H9 (cell line): ENCODE measurements around the gene USP12. TPM values are rescaled to one million over a fixed set of nuclear protein-coding genes. Genes with fewer than 3 reads are reported as not detected.

Experiments
- DNase-seq: peaks from one replicate; pipeline ENCODE4 v3.0.0-alpha.2; 2017
- H2AFZ ChIP-seq: one replicate; pipeline ENCODE4 v1.6.1; 2013; ENCODE audit warnings: mild to moderate bottlenecking, low read length, control low read depth, moderate library complexity
- H2AK5ac ChIP-seq: 2 replicates; pipeline ENCODE4 v1.6.1; 2013; ENCODE audit warnings: low read length, control low read depth, mixed read lengths; ENCODE audit not compliant: insufficient read length
- H2BK120ac ChIP-seq: one replicate; pipeline ENCODE4 v1.6.1; 2013; ENCODE audit warnings: low read depth, mild to moderate bottlenecking, low read length, control low read depth, inconsistent platforms; ENCODE audit not compliant: poor library complexity, severe bottlenecking
- H2BK12ac ChIP-seq: 2 replicates; pipeline ENCODE4 v1.6.1; 2013; ENCODE audit warnings: low read length, control low read depth, mixed read lengths, low read depth; ENCODE audit not compliant: insufficient read length
- H2BK15ac ChIP-seq: 2 replicates; pipeline ENCODE4 v1.6.1; 2013; ENCODE audit warnings: low read depth, low read length, control low read depth
- H2BK20ac ChIP-seq: one replicate; pipeline ENCODE4 v1.6.1; 2013; ENCODE audit warnings: low read depth, mild to moderate bottlenecking, low read length, control low read depth, inconsistent platforms; ENCODE audit not compliant: poor library complexity, severe bottlenecking
- H2BK5ac ChIP-seq: 2 replicates; pipeline ENCODE4 v1.6.1; 2013; ENCODE audit warnings: low read length, control low read depth, mixed read lengths; ENCODE audit not compliant: insufficient read length
- H3K14ac ChIP-seq: 2 replicates; pipeline ENCODE4 v1.6.1; 2013; ENCODE audit warnings: low read length, control low read depth; ENCODE audit not compliant: insufficient read depth
- H3K18ac ChIP-seq: 2 replicates; pipeline ENCODE4 v1.6.1; 2013; ENCODE audit warnings: low read depth, mild to moderate bottlenecking, mixed read lengths, low read length, control low read depth; ENCODE audit not compliant: insufficient read length
- H3K23ac ChIP-seq: 2 replicates; pipeline ENCODE4 v1.6.1; 2013; ENCODE audit warnings: low read length, control low read depth, mixed read lengths, low read depth; ENCODE audit not compliant: insufficient read length
- H3K23me2 ChIP-seq: 2 replicates; pipeline ENCODE4 v1.6.1; 2013; ENCODE audit warnings: low read depth, mild to moderate bottlenecking, mixed read lengths, low read length, control low read depth; ENCODE audit not compliant: insufficient read length, poor library complexity, severe bottlenecking
- H3K27ac ChIP-seq: 2 replicates; pipeline ENCODE4 v1.5.1; 2013; ENCODE audit warnings: low read length, control low read depth, mixed read lengths, low read depth; ENCODE audit not compliant: insufficient read length
- H3K27me3 ChIP-seq: 2 replicates; pipeline ENCODE4 v1.6.1; 2013; ENCODE audit warnings: low read length, control low read depth, inconsistent platforms; ENCODE audit not compliant: insufficient read depth
- H3K4ac ChIP-seq: 2 replicates; pipeline ENCODE4 v1.6.1; 2013; ENCODE audit warnings: low read depth, mild to moderate bottlenecking, control low read depth, inconsistent platforms, low read length, moderate library complexity
- H3K4me1 ChIP-seq: 2 replicates; pipeline ENCODE4 v1.6.1; 2013; ENCODE audit warnings: low read length, control low read depth, inconsistent platforms; ENCODE audit not compliant: insufficient read depth
- H3K4me2 ChIP-seq: 2 replicates; pipeline ENCODE4 v1.6.1; 2013; ENCODE audit warnings: low read length, control low read depth, mixed read lengths; ENCODE audit not compliant: insufficient read length, insufficient read depth
- H3K56ac ChIP-seq: 2 replicates; pipeline ENCODE4 v1.6.1; 2013; ENCODE audit warnings: low read depth, mild to moderate bottlenecking, mixed read lengths, low read length, control low read depth; ENCODE audit not compliant: insufficient read length
- H3K79me1 ChIP-seq: 2 replicates; pipeline ENCODE4 v1.6.1; 2013; ENCODE audit warnings: low read depth, mild to moderate bottlenecking, moderate library complexity, low read length, control low read depth, inconsistent platforms; ENCODE audit not compliant: insufficient read depth, poor library complexity, severe bottlenecking
- H3K79me2 ChIP-seq: 2 replicates; pipeline ENCODE4 v1.6.1; 2013; ENCODE audit warnings: low read length, control low read depth, inconsistent platforms; ENCODE audit not compliant: insufficient read depth
- H3K9ac ChIP-seq: 2 replicates; pipeline ENCODE4 v1.6.1; 2013; ENCODE audit warnings: low read length, control low read depth, mixed read lengths; ENCODE audit not compliant: insufficient read length; ENCODE audit errors: extremely low read depth
- H3K9me3 ChIP-seq: one replicate; pipeline ENCODE4 v1.6.1; 2013; ENCODE audit warnings: low read depth, low read length, inconsistent platforms; ENCODE audit not compliant: control insufficient read depth
- H3T11ph ChIP-seq: one replicate; pipeline ENCODE4 v1.6.1; 2013; ENCODE audit warnings: mild to moderate bottlenecking, low read length, control low read depth, inconsistent platforms
- H4K20me1 ChIP-seq: one replicate; pipeline ENCODE4 v1.6.1; 2013; ENCODE audit not compliant: control insufficient read depth, insufficient read length, insufficient read depth
- H4K5ac ChIP-seq: 2 replicates; pipeline ENCODE4 v1.6.1; 2013; ENCODE audit warnings: low read depth, mild to moderate bottlenecking, mixed read lengths, low read length, control low read depth; ENCODE audit not compliant: insufficient read length
- H4K8ac ChIP-seq: replicated peaks from 2 replicates; pipeline ENCODE4 v1.6.1; 2013; ENCODE audit warnings: low read length, control low read depth, mixed read lengths, low read depth; ENCODE audit not compliant: insufficient read length
- H4K91ac ChIP-seq: 2 replicates; pipeline ENCODE4 v1.6.1; 2013; ENCODE audit warnings: low read depth, mild to moderate bottlenecking, moderate library complexity, mixed read lengths, low read length, control low read depth; ENCODE audit not compliant: insufficient read length
- H3K27ac Mint-ChIP-seq, 3 experiments: 2 replicates in 2 of 3; 3 replicates in 1 of 3; pipeline ENCODE4 v1.8.0; 2020 to 2021; ENCODE audit warnings: mixed read lengths in 3 of 3, mild to moderate bottlenecking in 1 of 3, moderate library complexity in 1 of 3
- H3K27me3 Mint-ChIP-seq: 2 replicates; pipeline ENCODE4 v1.8.0; 2021; ENCODE audit warnings: low read depth, mild to moderate bottlenecking, moderate library complexity, mixed read lengths
- H3K36me3 Mint-ChIP-seq, 3 experiments: 2 replicates in 2 of 3; 3 replicates in 1 of 3; pipeline ENCODE4 v1.8.0; 2020 to 2021; ENCODE audit warnings: low read depth in 3 of 3, mixed read lengths in 3 of 3; ENCODE audit not compliant: insufficient read depth in 1 of 3
- H3K4me1 Mint-ChIP-seq, 2 experiments: 2 replicates each; pipeline ENCODE4 v1.8.0; 2020; ENCODE audit warnings: mixed read lengths in 2 of 2
- H3K4me3 Mint-ChIP-seq, 2 experiments: 2 replicates in 1 of 2; 3 replicates in 1 of 2; pipeline ENCODE4 v1.8.0; 2020 to 2021; ENCODE audit warnings: mild to moderate bottlenecking in 2 of 2, mixed read lengths in 2 of 2, moderate library complexity in 1 of 2
- H3K9me3 Mint-ChIP-seq, 2 experiments: 2 replicates in 1 of 2; 3 replicates in 1 of 2; pipeline ENCODE4 v1.8.0; 2020; ENCODE audit warnings: mild to moderate bottlenecking in 2 of 2, mixed read lengths in 2 of 2, moderate library complexity in 1 of 2
- WGBS: extraction: QIAGEN DNeasy Blood & Tissue Kit; methylation state at CpG from one replicate; pipeline ENCODE4 v1.1.7; 2013; ENCODE audit warnings: missing lambda C conversion rate, low lambda C conversion rate, mixed read lengths; ENCODE audit not compliant: insufficient read length; ENCODE audit errors: extremely low coverage; 5-methylcytosine and 5-hydroxymethylcytosine counted together
- total RNA-seq: library from RNA; stranded (reverse); gene quantifications from 2 replicates; pipeline ENCODE4 v1.2.1, GENCODE V29; 2021
- TF ChIP-seq, protein P1 (sequence below): fragments of 200-600 bp; sonication (generic); conservative IDR thresholded peaks from 3 replicates; pipeline ENCODE4 v1.8.0; 2021; ENCODE audit warnings: antibody characterized with exemption, mild to moderate bottlenecking

Gene USP12
- total RNA-seq, 1 experiment from 2014 or later = 24.8 TPM

DNA sequence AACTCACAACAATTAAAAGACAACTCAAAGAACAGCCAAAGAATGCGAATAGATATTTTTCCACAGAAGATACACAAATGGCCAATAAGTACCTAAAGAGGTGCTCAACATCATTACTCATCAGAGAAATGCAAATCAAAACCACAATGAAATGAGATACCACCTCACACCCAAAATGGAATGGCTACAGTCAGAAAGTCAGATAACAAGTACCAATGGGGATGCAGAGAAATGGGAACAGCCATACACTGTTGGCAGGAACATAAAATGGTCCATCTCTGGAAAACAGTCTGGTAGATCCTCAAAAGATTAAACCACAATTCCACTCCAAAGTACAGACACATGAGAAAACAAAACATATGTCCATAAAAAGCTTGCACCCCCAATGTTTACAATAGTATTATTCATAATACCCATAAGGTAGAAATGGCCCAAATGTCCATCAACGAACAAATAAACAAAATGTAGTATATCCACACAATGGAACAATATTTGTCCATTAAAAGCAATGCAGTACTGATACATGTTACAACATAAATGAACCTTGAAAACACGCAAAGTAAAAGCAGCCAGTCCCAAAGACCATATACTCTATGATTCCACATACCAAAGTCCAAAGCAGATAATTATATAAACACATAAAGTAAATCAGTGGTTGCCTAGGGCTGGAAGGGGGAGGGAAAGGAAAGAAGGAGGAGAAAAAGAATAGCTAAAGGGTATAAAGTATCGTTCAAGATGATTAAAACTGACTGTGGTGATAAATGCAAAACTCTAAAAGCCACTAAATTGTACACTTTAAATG is 19.6 kb downstream of the USP12 start:
- TF ChIP-seq, protein P1, sequence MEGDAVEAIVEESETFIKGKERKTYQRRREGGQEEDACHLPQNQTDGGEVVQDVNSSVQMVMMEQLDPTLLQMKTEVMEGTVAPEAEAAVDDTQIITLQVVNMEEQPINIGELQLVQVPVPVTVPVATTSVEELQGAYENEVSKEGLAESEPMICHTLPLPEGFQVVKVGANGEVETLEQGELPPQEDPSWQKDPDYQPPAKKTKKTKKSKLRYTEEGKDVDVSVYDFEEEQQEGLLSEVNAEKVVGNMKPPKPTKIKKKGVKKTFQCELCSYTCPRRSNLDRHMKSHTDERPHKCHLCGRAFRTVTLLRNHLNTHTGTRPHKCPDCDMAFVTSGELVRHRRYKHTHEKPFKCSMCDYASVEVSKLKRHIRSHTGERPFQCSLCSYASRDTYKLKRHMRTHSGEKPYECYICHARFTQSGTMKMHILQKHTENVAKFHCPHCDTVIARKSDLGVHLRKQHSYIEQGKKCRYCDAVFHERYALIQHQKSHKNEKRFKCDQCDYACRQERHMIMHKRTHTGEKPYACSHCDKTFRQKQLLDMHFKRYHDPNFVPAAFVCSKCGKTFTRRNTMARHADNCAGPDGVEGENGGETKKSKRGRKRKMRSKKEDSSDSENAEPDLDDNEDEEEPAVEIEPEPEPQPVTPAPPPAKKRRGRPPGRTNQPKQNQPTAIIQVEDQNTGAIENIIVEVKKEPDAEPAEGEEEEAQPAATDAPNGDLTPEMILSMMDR = no peak
- H3K9me3 Mint-ChIP-seq = peaks cover 11% of the 10 kb centered on the region in 2 experiments
- DNase-seq = no peak
- no peak overlapping the region; a peak in 1 of 5 replicates for H3K4me3 Mint-ChIP-seq
- H2AK5ac ChIP-seq = no peak overlapping the region
- H2BK5ac ChIP-seq = no peak overlapping the region
- no peak overlapping the region for H3K27ac ChIP-seq
- no peak overlapping the region for H4K5ac ChIP-seq
- H3K79me2 ChIP-seq = peaks cover 30% of the 10 kb centered on the region; the same call in 1 of the 2 replicates
- no peak overlapping the region for H3K18ac ChIP-seq
- H3K4me1 ChIP-seq = no peaks in the 10 kb centered on the region; the same call in 1 of the 2 replicates
- no peak overlapping the region for H2BK12ac ChIP-seq
- peaks cover 14 to 21% of the 10 kb centered on the region in 2 experiments for H3K4me1 Mint-ChIP-seq
- no peak overlapping the region for H3K23ac ChIP-seq
- no peak overlapping the region for H2AFZ ChIP-seq
- H3K56ac ChIP-seq = no peak overlapping the region
- H3K79me1 ChIP-seq = peaks cover 7% of the 10 kb centered on the region
- peak overlapping the region in 2 of 3 experiments; percentile 14 to 42; a peak in 2 of 7 replicates for H3K27ac Mint-ChIP-seq
- no peaks in the 10 kb centered on the region for H3K23me2 ChIP-seq
- no peaks in the 10 kb centered on the region for H3K27me3 ChIP-seq
- no CpG with 5 or more reads among the region's 4 CpGs for WGBS
- H2BK120ac ChIP-seq = no peak overlapping the region
- no peak overlapping the region for H3T11ph ChIP-seq
- no peak overlapping the region for H4K8ac ChIP-seq
- H2BK15ac ChIP-seq = no peak overlapping the region
- no peaks in the 10 kb centered on the region for H3K9me3 ChIP-seq
- no peak overlapping the region for H3K4ac ChIP-seq
- H3K27me3 Mint-ChIP-seq = no peaks in the 10 kb centered on the region
- no peak overlapping the region for H2BK20ac ChIP-seq
- H4K91ac ChIP-seq = no peak overlapping the region
- H3K4me2 ChIP-seq = no peak overlapping the region
- H3K9ac ChIP-seq = no peak overlapping the region
- H3K14ac ChIP-seq = no peak overlapping the region
- H4K20me1 ChIP-seq = no peaks in the 10 kb centered on the region
- H3K36me3 Mint-ChIP-seq = peaks cover 16 to 27% (median 17%) of the 10 kb centered on the region in 3 experiments
